ENCODE data around the gene DPYSL3.

DNA sequence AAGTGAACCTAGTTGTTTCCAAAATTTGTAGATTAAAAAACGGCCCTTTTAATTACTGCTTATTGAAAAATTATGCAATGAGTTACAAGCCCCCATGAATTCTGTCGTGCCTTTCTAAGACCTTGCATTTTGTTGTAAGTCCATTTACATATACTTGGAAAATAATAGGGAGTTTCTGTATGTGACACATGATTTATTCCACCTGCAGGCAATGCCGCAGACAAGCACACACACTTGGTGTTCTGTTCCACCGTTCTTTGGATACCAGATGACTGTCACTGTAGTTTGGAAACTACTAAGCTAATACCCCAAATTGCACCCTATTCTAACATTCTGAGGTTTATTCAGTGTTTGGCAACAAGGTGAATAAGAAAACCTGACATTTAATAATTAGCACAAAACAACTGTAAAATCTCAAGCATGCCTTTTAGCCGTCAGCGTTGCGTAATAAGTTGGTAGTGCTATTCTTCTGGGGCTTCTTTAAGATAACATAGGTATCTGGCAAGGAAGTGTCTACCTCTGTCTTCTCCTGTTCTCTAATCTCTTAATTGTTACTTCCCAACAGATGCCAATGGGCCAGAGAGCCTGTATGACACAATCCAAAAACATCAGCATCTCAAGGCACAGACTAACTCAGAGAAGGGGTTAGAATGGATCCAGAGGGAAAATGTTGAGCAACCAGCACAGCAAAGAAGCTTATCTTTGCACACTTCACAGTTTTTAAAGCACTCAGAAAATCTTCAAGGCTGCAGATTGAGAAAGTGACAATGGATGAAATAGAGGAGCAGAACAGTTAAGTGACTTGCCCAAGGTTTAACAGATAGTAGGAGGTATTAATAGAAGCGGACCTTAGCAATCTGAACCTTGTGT is 48.2 kb upstream of the DPYSL3 start:
- TF ChIP-seq, protein P1, sequence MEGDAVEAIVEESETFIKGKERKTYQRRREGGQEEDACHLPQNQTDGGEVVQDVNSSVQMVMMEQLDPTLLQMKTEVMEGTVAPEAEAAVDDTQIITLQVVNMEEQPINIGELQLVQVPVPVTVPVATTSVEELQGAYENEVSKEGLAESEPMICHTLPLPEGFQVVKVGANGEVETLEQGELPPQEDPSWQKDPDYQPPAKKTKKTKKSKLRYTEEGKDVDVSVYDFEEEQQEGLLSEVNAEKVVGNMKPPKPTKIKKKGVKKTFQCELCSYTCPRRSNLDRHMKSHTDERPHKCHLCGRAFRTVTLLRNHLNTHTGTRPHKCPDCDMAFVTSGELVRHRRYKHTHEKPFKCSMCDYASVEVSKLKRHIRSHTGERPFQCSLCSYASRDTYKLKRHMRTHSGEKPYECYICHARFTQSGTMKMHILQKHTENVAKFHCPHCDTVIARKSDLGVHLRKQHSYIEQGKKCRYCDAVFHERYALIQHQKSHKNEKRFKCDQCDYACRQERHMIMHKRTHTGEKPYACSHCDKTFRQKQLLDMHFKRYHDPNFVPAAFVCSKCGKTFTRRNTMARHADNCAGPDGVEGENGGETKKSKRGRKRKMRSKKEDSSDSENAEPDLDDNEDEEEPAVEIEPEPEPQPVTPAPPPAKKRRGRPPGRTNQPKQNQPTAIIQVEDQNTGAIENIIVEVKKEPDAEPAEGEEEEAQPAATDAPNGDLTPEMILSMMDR (IDR thresholded peaks at IDR 0.05), result no peak
- no peak for TF ChIP-seq POLR2A (IDR thresholded peaks at IDR 0.05)
